ENCODE results near the gene CMSS1. TPM values are rescaled to one million over a fixed set of nuclear protein-coding genes. Genes with fewer than 3 reads are reported as not detected.

The CMSS1 gene
- total RNA-seq, 4 donors from 2014 or later: 9.2 to 18.5 (median 12.9) TPM

DNA sequence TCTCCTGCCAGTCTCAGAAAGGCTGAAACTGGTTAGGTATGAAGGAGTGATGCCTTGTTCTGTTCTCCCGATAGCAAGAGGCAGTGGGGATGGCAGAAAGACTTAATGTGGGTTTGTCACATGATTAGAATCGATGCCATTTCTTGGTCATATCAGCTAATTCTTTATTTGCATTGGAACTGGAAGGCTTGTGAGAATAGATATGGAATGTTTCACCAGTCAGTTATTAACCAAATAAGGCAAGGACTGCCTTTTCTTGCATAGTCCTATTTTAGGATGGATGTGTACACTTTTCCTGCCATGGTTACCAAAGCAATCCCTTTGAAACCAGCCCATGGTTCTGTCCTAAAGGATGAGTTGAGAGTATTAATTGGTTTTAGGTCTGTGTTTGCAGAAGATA is 262.9 kb downstream of the CMSS1 start:
- Histone ChIP-seq H3K4me3 (no peak overlapping the region), H3K4me1 (peaks cover 0 to 14% (median 0%) of the 10 kb centered on the region in 3 donors), H3K36me3 (no peaks in the 10 kb centered on the region), H3K27me3 (no peaks in the 10 kb centered on the region), H3K9me3 (no peaks in the 10 kb centered on the region), H3K27ac (no peak overlapping the region)
- intact Hi-C loops (cut with DNase I): no loop called here
- no peak for DNase-seq
- TF ChIP-seq, protein P1, sequence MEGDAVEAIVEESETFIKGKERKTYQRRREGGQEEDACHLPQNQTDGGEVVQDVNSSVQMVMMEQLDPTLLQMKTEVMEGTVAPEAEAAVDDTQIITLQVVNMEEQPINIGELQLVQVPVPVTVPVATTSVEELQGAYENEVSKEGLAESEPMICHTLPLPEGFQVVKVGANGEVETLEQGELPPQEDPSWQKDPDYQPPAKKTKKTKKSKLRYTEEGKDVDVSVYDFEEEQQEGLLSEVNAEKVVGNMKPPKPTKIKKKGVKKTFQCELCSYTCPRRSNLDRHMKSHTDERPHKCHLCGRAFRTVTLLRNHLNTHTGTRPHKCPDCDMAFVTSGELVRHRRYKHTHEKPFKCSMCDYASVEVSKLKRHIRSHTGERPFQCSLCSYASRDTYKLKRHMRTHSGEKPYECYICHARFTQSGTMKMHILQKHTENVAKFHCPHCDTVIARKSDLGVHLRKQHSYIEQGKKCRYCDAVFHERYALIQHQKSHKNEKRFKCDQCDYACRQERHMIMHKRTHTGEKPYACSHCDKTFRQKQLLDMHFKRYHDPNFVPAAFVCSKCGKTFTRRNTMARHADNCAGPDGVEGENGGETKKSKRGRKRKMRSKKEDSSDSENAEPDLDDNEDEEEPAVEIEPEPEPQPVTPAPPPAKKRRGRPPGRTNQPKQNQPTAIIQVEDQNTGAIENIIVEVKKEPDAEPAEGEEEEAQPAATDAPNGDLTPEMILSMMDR (IDR thresholded peaks at IDR 0.05): no peak
- no peak for TF ChIP-seq POLR2A (IDR thresholded peaks at IDR 0.05)
- WGBS, 2 donors: 62 to 82% methylated on average over 2 of the region's 2 CpGs

DNA sequence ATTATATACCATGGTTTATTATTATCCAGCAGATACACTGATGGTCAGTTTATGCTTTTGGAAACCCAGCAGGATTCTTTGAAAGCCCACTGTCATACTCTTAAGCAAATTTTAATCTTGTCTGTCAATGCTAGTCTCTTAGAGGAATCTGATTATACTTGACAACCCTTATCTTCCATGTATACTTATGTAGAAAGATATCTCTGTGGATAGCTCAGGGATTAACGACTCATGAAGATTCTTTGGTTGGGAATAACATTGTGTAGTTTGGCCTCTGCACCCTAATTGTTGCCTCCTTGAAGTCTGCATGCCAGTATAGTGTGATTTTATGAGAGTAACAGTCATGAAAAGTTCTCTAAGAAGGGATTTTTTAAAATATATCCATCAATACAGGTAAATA is 263.6 kb downstream of the CMSS1 start:
- Histone ChIP-seq H3K4me3 (no peak overlapping the region), H3K4me1 (peaks cover 0 to 8% (median 0%) of the 10 kb centered on the region in 3 donors), H3K9me3 (no peaks in the 10 kb centered on the region), H3K27ac (no peak overlapping the region), H3K27me3 (no peaks in the 10 kb centered on the region), H3K36me3 (no peaks in the 10 kb centered on the region)
- 56 to 60% methylated on average over 1 of the region's 1 CpG for whole genome bisulfite sequencing, 2 donors
- TF ChIP-seq, protein P1 (IDR thresholded peaks at IDR 0.05): no peak
- TF ChIP-seq POLR2A (IDR thresholded peaks at IDR 0.05): no peak
- intact Hi-C loops (cut with DNase I): no loop called here
- no peak for DNase-seq

DNA sequence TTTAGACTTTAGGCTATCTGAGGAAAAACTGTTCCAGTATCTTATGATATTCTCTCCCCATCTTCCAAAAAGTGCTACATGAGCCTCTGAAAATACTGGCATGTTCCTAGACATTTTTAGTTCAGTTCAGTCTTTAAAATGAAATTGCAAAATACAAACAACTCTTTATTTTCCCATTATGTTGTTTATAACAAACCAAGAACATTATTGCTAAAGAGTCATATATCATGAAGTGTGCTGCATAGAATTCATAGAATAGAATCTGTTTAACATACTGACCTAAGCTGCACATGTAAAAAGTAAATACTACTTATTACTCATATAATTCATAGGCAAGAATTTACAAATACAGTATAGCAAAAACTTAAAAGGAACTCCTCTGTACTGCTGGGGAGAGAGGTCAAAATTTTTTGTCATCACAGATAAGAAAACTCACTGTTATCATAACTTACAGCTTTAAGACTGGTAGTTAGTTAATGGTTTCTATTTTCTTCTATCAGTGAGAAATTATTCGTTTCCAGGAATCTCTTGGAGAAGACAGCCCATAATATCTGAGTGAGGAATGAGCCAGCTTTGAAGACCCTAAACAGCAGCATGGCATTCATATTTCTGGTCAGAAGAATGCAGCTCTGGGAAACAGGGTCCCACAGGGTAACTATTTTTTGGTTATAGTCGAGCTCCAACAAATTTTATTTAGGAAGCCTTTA is 264.5 kb downstream of the CMSS1 start:
- Histone ChIP-seq H3K27me3 (no peaks in the 10 kb centered on the region), H3K9me3 (no peaks in the 10 kb centered on the region), H3K36me3 (no peaks in the 10 kb centered on the region), H3K27ac (no peak overlapping the region), H3K4me3 (no peak overlapping the region), H3K4me1 (peaks cover 0 to 4% (median 0%) of the 10 kb centered on the region in 3 donors)
- intact Hi-C loops (cut with DNase I): no loop called here
- no peak for DNase-seq
- WGBS, 2 donors: 73 to 83% methylated on average over 2 of the region's 2 CpGs
- TF ChIP-seq POLR2A (IDR thresholded peaks at IDR 0.05): no peak
- TF ChIP-seq, protein P1 (IDR thresholded peaks at IDR 0.05): no peak

DNA sequence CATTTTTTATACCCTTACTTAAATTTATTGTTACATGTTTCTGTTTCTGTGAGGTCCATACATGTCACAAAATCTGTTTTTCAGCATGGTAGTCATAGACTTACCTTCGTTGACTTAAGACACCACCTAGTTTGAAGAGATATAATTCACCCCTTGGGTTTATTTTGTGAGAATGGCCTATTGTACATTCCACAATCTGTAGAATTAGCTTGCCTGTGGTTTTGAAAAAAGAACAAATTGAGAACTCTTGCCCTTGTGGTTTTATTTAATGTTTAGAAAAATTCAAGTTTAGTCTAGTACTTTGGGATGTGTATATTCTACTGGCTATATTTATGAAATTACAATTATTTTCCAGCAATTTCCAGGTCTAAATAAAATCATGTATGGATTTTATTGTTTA is 265.1 kb downstream of the CMSS1 start:
- TF ChIP-seq, protein P1 (IDR thresholded peaks at IDR 0.05): no peak
- TF ChIP-seq POLR2A (IDR thresholded peaks at IDR 0.05): no peak
- Histone ChIP-seq H3K4me3 (no peak overlapping the region), H3K27me3 (no peaks in the 10 kb centered on the region), H3K27ac (no peak overlapping the region), H3K36me3 (no peaks in the 10 kb centered on the region), H3K9me3 (no peaks in the 10 kb centered on the region), H3K4me1 (peaks cover 0 to 6% (median 0%) of the 10 kb centered on the region in 3 donors)
- 92 to 100% methylated on average over 1 of the region's 1 CpG for WGBS, 2 donors
- DNase-seq: no peak
- intact Hi-C loops (cut with DNase I): no loop called here

DNA sequence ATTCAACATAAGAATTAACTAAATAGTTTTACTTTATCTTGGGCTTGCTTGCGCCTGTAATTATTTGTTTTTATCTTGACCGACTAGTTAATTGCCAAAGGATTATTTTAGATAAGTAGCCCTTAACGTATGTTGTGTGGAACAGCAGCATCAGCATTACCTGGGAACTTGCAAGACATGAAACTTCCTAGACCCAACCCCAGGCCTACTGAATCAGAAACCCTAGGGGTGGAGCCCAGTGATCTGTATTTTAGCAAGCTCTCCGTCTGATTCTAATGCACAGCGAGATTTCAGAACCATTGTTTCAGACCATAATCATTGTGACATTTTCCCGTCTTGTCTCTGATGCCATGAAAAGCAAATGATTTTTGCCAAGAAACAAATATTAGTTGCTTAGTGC is 265.5 kb downstream of the CMSS1 start:
- intact Hi-C loops (cut with DNase I): no loop called here
- H3K27me3 ChIP-seq: no peaks in the 10 kb centered on the region
- no peak for DNase-seq
- TF ChIP-seq, protein P1 (IDR thresholded peaks at IDR 0.05): no peak
- no peak for TF ChIP-seq POLR2A (IDR thresholded peaks at IDR 0.05)
- H3K27ac ChIP-seq: no peak overlapping the region
- H3K36me3 ChIP-seq: no peaks in the 10 kb centered on the region
- peaks cover 0 to 6% (median 0%) of the 10 kb centered on the region in 3 donors for H3K4me1 ChIP-seq
- H3K9me3 ChIP-seq: no peaks in the 10 kb centered on the region
- WGBS, 2 donors: 81 to 83% methylated on average over 6 of the region's 6 CpGs
- no peak overlapping the region for H3K4me3 ChIP-seq
